IMR-90 (cell line): Measurements from ENCODE around the gene PKHD1. TPM values are rescaled to one million over a fixed set of nuclear protein-coding genes. Genes with fewer than 3 reads are reported as not detected.

Experiments
- ATAC-seq: fragments of 200-7000 bp; cut with Tn5 transposase; 2 replicates; pipeline ENCODE4 v1.9.1; 2020; ENCODE audit warnings: low read depth, mild to moderate bottlenecking, moderate library complexity
- BruUV-seq: library from RNA; stranded (reverse); fragments of 400-500 nt; replicated peaks from 2 replicates; lab custom pipeline; 2021; lab: Mats Ljungman, UMichigan
- CTCF ChIA-PET: fragments of 300-600 bp; formaldehyde crosslinking; extraction: SDS; loops from one replicate; lab custom pipeline; 2021; ENCODE audit warnings: antibody characterized with exemption; lab: Yijun Ruan, JAX
- POLR2A ChIA-PET: fragments of 300-600 bp; sonication (Branson Sonifier 250); formaldehyde crosslinking; loops from one replicate; lab custom pipeline; 2022; ENCODE audit warnings: antibody characterized with exemption; ENCODE audit not compliant: unreplicated experiment; lab: Charles Lee
- DNase-seq: peaks from one replicate; pipeline ENCODE4 v3.0.0; 2013
- H2AFZ ChIP-seq: replicated peaks from 2 replicates; pipeline ENCODE3; 2013; ENCODE audit warnings: low read length, mild to moderate bottlenecking; ENCODE audit not compliant: poor library complexity
- H2AK5ac ChIP-seq: 2 replicates; pipeline ENCODE4 v1.6.1; 2013; ENCODE audit warnings: low read depth, low read length, inconsistent platforms
- H2AK9ac ChIP-seq: replicated peaks from 2 replicates; pipeline ENCODE3; 2013; ENCODE audit warnings: mild to moderate bottlenecking, low read depth, low read length, moderate library complexity; ENCODE audit not compliant: poor library complexity
- H2BK120ac ChIP-seq: 2 replicates; pipeline ENCODE4 v1.6.1; 2013; ENCODE audit warnings: low read depth, low read length, inconsistent platforms
- H2BK15ac ChIP-seq: 3 replicates; pipeline ENCODE4 v1.6.1; 2013; ENCODE audit warnings: low read depth, low read length, inconsistent platforms
- H2BK20ac ChIP-seq: 2 replicates; pipeline ENCODE4 v1.6.1; 2013; ENCODE audit warnings: low read depth, mild to moderate bottlenecking, inconsistent platforms, low read length, moderate library complexity
- H2BK5ac ChIP-seq: 2 replicates; pipeline ENCODE4 v1.6.1; 2013; ENCODE audit warnings: mild to moderate bottlenecking, low read depth, low read length, inconsistent platforms; ENCODE audit not compliant: poor library complexity, severe bottlenecking
- H3K14ac ChIP-seq: replicated peaks from 2 replicates; pipeline ENCODE4 v1.6.1; 2013; ENCODE audit warnings: low read depth, low read length, inconsistent platforms
- H3K18ac ChIP-seq: 2 replicates; pipeline ENCODE4 v1.6.1; 2013; ENCODE audit warnings: low read depth, low read length, control low read depth
- H3K23ac ChIP-seq: 2 replicates; pipeline ENCODE4 v1.6.1; 2013; ENCODE audit warnings: low read depth, low read length, inconsistent platforms
- H3K27ac ChIP-seq: 2 replicates; pipeline ENCODE4 v1.5.1; 2013; ENCODE audit warnings: mild to moderate bottlenecking, control low read depth, low read length; ENCODE audit not compliant: insufficient read depth
- H3K27me3 ChIP-seq: 2 replicates; pipeline ENCODE4 v1.6.1; 2013; ENCODE audit warnings: low read length; ENCODE audit not compliant: control insufficient read depth, insufficient read depth
- H3K36me3 ChIP-seq: 2 replicates; pipeline ENCODE4 v1.6.1; 2013; ENCODE audit warnings: low read length, mixed read lengths; ENCODE audit not compliant: control insufficient read depth, insufficient read depth
- H3K4ac ChIP-seq: 2 replicates; pipeline ENCODE4 v1.6.1; 2013; ENCODE audit warnings: low read depth, low read length, inconsistent platforms
- H3K4me1 ChIP-seq: 2 replicates; pipeline ENCODE4 v1.6.1; 2013; ENCODE audit warnings: low read length, mixed read lengths; ENCODE audit not compliant: control insufficient read depth, insufficient read depth
- H3K4me2 ChIP-seq: 2 replicates; pipeline ENCODE4 v1.6.1; 2013; ENCODE audit warnings: low read depth, mild to moderate bottlenecking, control low read depth, low read length, moderate library complexity
- H3K4me3 ChIP-seq: 2 replicates; pipeline ENCODE4 v1.5.1; 2013; ENCODE audit warnings: low read depth, mild to moderate bottlenecking, control low read depth, low read length, moderate library complexity; ENCODE audit not compliant: insufficient read depth
- H3K56ac ChIP-seq: 2 replicates; pipeline ENCODE4 v1.6.1; 2013; ENCODE audit warnings: low read length, inconsistent platforms; ENCODE audit not compliant: insufficient read depth; ENCODE audit errors: extremely low read depth
- H3K79me1 ChIP-seq, 2 experiments: 2 replicates each; pipeline ENCODE4 v1.6.1; 2013; ENCODE audit warnings: low read length in 2 of 2, inconsistent platforms in 1 of 2, low read depth in 1 of 2
- H3K9ac ChIP-seq: 2 replicates; pipeline ENCODE4 v1.6.1; 2013; ENCODE audit warnings: low read depth, low read length, control low read depth
- H3K9me1 ChIP-seq: 2 replicates; pipeline ENCODE4 v1.6.1; 2013; ENCODE audit warnings: low read length, inconsistent platforms; ENCODE audit not compliant: insufficient read depth
- H3K9me3 ChIP-seq: 2 replicates; pipeline ENCODE4 v1.6.1; 2013; ENCODE audit warnings: low read length; ENCODE audit not compliant: control insufficient read depth, insufficient read depth
- H4K20me1 ChIP-seq: 2 replicates; pipeline ENCODE4 v1.6.1; 2013; ENCODE audit warnings: low read length, inconsistent platforms; ENCODE audit not compliant: insufficient read depth
- H4K5ac ChIP-seq: 2 replicates; pipeline ENCODE4 v1.6.1; 2013; ENCODE audit warnings: mild to moderate bottlenecking, low read depth, low read length, control low read depth
- H4K8ac ChIP-seq, 2 experiments: 2 replicates each; pipeline ENCODE4 v1.6.1; 2013; ENCODE audit warnings: low read depth in 2 of 2, low read length in 2 of 2, control low read depth in 1 of 2, inconsistent platforms in 1 of 2
- H4K91ac ChIP-seq: 2 replicates; pipeline ENCODE4 v1.6.1; 2013; ENCODE audit warnings: low read depth, low read length, inconsistent platforms; ENCODE audit not compliant: insufficient read depth
- BHLHE40 ChIP-seq: fragments of 150-350 bp; IDR thresholded peaks from 2 replicates; pipeline ENCODE4 v1.6.1; 2016; ENCODE audit warnings: mild to moderate bottlenecking, low read depth, low read length
- CTCF ChIP-seq: conservative IDR thresholded peaks from 2 replicates; pipeline ENCODE4 v1.5.1; 2012; ENCODE audit warnings: mild to moderate bottlenecking, low read depth, low read length, improper control_type of control experiment
- ELK1 ChIP-seq: fragments of 150-350 bp; IDR thresholded peaks from 2 replicates; pipeline ENCODE4 v1.6.1; 2016; ENCODE audit warnings: low read depth, mild to moderate bottlenecking, low read length, moderate library complexity, borderline replicate concordance
- FOS ChIP-seq: fragments of 150-350 bp; IDR thresholded peaks from 2 replicates; pipeline ENCODE4 v1.6.1; 2016; ENCODE audit warnings: low read depth, low read length
- MAZ ChIP-seq: IDR thresholded peaks from 2 replicates; pipeline ENCODE4 v1.6.1; 2012; ENCODE audit warnings: low read depth, mild to moderate bottlenecking, low read length, improper control_type of control experiment, moderate library complexity, borderline replicate concordance
- MXI1 ChIP-seq: IDR thresholded peaks from 2 replicates; pipeline ENCODE4 v1.6.1; 2012; ENCODE audit warnings: low read depth, mild to moderate bottlenecking, low read length, moderate library complexity, borderline replicate concordance
- RFX5 ChIP-seq: IDR thresholded peaks from 2 replicates; pipeline ENCODE4 v1.8.0; 2012; ENCODE audit warnings: low read depth, mild to moderate bottlenecking, low read length, moderate library complexity
- WGBS, 2 experiments: methylation state at CpG; one replicate each; pipeline versions ENCODE4 v1.1.5 to v1.1.7; 2013; ENCODE audit warnings: missing lambda C conversion rate in 2 of 2; ENCODE audit not compliant: insufficient read length in 1 of 2; ENCODE audit errors: extremely low coverage in 2 of 2; 5-methylcytosine and 5-hydroxymethylcytosine counted together
- dilution Hi-C: fragments of 300-500 bp; cut with HindIII; formaldehyde crosslinking; loops from one replicate; pipeline ENCODE4 v1.14.3; 2018; ENCODE audit warnings: low sequenced_read_pairs; ENCODE audit not compliant: unreplicated experiment
- in situ Hi-C: fragments of 300-500 bp; cut with MboI; formaldehyde crosslinking; loops from 3 replicates; pipeline ENCODE4 v1.14.3; 2019; ENCODE audit warnings: low sequenced_read_pairs, inconsistent platforms, mixed read lengths
- intact Hi-C: fragments of 100-400 bp; cut with micrococcal nuclease; formaldehyde crosslinking; loops from 2 replicates; pipeline ENCODE4 v1.10.0; 2022
- polyA plus RNA-seq, 3 experiments: library from polyadenylated mRNA; depleted of rRNA; stranded (reverse); fragments of >200 nt; gene quantifications; 2 replicates each; pipeline ENCODE4 v1.2.3, GENCODE V29; 2012; ENCODE audit warnings: low replicate concordance in 1 of 3
- total RNA-seq: library from RNA; depleted of rRNA; stranded (reverse); fragments of >200 nt; gene quantifications from 2 replicates; pipeline ENCODE4 v1.2.3, GENCODE V29; 2012
- TF ChIP-seq, protein P1 (sequence below): fragments of 150-350 bp; IDR thresholded peaks from 2 replicates; pipeline ENCODE4 v1.6.1; 2017; ENCODE audit warnings: mild to moderate bottlenecking, antibody characterized with exemption, low read length, low read depth

PKHD1 gene
- total and polyA plus RNA-seq, 2 of the 4 experiments (the other 2 are of a cell fraction): not detected

- TF ChIP-seq, protein P1, sequence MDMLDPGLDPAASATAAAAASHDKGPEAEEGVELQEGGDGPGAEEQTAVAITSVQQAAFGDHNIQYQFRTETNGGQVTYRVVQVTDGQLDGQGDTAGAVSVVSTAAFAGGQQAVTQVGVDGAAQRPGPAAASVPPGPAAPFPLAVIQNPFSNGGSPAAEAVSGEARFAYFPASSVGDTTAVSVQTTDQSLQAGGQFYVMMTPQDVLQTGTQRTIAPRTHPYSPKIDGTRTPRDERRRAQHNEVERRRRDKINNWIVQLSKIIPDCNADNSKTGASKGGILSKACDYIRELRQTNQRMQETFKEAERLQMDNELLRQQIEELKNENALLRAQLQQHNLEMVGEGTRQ: no peak
- no peak for TF ChIP-seq MXI1
- TF ChIP-seq MAZ: no peak
- no peak for TF ChIP-seq BHLHE40
- no peak for TF ChIP-seq RFX5
- no peak for TF ChIP-seq FOS
- no peak for TF ChIP-seq ELK1
- TF ChIP-seq CTCF: peak; percentile 24; the same call in 1 of the 2 replicates
- Histone ChIP-seq H3K4ac (no peak overlapping the region), H3K4me3 (no peak overlapping the region), H4K8ac (no peak overlapping the region), H3K14ac (no peak overlapping the region), H2BK20ac (no peak overlapping the region), H2BK120ac (no peak overlapping the region), H3K4me2 (no peak overlapping the region), H3K9me1 (no peaks in the 10 kb centered on the region), H3K27me3 (no peaks in the 10 kb centered on the region), H4K5ac (no peak overlapping the region), H3K56ac (no peak overlapping the region), H2AK9ac (no peak overlapping the region), H2BK5ac (no peak overlapping the region), H2BK15ac (no peak overlapping the region), H3K9ac (no peak overlapping the region), H3K36me3 (no peaks in the 10 kb centered on the region), H3K18ac (no peak overlapping the region), H3K23ac (no peak overlapping the region), H2AK5ac (no peak overlapping the region), H3K9me3 (no peaks in the 10 kb centered on the region), H3K4me1 (no peaks in the 10 kb centered on the region), H3K27ac (no peak overlapping the region), H4K20me1 (no peaks in the 10 kb centered on the region), H2AFZ (no peak overlapping the region), H3K79me1 (no peaks in the 10 kb centered on the region), H4K91ac (no peak overlapping the region)
- ATAC-seq (no peak), DNase-seq (no peak)
- no TSS peak for BruUV-seq
- 50% methylated on average over 2 of the region's 7 CpGs; no CpG with 5 or more reads in 1 of the 2 experiments for WGBS, 2 experiments
- dilution Hi-C loops (no loop called here), in situ Hi-C loops (no loop called here), intact Hi-C loops (no loop called here)
- ChIA-PET POLR2A (no interaction called here), CTCF (no interaction called here)
Measured at GRCh38 chr6:51934098-51934497, 153.3 kb downstream of the PKHD1 start.
